ENCODE data around the gene TNFRSF11A.

Gene TNFRSF11A

DNA sequence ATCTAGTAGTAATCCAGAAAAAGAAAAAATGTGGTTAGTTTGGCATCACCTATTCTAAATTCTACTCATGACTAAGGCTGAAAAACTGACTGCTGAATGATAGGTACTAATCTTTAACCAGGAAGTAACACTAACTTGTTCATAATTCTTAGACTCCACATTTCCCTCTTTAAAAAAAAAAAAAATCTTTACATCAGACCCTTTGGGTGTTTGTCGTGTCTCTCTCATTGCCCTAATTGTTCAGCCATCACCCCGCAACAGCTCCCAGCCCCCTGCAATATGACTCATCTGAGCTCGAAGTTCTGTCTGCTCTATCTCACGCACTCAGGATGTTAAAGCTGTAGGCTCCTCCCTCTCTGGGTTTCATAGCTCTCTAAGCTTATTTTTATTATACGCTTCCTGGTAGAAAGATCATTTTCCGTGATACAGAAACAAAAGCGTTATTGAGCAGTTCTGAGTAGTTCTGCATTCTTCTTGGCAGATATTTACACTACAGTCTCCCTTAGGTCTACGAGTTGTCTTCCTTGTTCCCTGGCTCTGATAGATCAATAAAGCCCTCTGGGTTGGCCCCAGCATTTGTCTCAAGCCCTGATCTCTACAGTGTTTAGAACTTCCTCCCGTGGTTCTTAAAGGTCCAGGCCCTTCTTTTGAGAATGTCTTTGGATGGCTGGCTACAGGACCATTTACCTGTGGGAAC, 95.6 kb downstream of the TNFRSF11A start:
- DNase-seq, result no peak

DNA sequence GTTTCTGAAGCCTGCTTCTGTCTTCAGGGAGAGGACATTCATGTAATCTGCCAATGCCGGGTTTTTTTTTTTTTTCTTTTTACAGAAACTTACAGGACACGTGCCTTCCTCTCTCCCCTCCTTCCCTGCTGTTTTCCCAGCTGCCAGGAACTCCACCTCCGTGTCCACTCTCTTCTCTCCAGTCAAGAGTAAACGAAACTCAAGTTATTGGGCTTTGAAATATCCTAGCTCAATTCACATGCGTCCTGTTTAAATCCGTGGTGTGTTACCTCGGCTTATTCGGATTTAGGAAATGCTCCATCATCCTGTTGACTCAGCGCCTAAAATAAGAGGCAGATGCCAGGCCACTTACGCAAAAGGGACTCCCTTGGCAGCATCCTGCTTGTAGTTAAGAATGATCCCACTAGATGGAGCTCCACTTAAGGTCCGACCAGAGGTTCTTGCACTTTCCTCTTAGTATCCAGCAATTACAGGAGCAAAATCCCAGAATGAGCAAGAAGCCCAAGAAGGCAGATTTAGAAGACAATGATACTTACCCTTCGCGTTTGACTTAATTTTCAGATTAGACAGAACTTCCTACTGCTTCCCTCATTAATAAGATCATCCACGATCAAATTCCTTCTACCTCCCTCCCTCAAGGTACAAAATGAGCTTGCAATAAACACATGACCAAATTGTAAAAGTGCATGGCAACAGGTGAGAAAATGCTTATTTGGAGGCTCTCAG, 100.5 kb downstream of the TNFRSF11A start:
- DNase-seq, result peak; percentile 65 to 85

DNA sequence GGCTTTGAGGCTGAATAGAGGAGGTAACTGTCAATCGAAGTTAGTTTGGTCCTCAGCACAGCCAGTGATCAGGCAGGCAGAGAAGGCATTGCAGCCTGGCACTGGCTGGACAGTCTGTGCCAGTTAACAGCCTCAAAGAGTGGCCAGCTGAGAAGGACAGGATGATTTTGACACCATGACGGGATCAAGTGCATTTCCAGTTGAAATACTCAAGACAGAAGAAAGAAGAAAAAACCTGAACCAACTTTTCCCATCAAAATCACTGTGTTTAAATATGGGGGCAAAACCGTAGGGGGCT, 101.0 kb downstream of the TNFRSF11A start:
- DNase-seq, result no peak

DNA sequence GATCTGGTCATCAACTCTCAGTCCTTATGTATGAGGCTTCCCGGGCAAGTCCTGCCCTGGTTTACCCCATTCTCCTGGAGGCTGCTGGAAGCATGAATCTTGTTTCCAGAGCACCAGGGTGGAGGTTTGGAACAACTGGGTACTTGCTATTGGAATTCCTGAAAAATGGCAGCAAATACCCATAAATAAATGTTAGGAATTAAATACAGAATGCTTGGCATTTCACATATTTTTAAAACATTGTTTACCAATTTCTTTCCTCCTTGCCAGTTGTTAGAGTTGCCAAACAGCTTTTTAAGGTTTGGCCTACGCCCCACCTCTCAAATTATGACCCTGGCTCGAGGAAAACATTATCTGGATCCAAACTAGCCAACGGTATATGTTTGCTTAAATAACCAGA, 107.1 kb downstream of the TNFRSF11A start:
- no peak for DNase-seq

DNA sequence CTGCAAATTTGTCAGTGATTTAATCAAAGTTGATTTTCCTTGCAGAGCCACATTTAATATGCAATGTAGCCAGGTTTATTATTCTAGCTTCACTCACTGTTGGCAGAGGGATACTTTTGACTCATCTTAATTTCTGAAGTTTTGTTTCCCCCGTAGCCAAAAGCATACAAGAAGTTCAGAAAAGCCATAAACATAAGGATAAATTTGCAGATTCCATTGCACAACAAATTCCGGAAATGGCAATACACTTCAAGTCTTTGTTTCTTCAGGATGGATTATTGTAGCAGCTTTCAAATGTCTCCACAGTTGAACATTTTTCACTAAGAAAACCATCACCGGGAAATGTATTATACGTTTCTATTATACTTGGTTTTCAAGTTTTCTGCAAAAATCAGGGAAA, 109.7 kb downstream of the TNFRSF11A start:
- no peak for DNase-seq

DNA sequence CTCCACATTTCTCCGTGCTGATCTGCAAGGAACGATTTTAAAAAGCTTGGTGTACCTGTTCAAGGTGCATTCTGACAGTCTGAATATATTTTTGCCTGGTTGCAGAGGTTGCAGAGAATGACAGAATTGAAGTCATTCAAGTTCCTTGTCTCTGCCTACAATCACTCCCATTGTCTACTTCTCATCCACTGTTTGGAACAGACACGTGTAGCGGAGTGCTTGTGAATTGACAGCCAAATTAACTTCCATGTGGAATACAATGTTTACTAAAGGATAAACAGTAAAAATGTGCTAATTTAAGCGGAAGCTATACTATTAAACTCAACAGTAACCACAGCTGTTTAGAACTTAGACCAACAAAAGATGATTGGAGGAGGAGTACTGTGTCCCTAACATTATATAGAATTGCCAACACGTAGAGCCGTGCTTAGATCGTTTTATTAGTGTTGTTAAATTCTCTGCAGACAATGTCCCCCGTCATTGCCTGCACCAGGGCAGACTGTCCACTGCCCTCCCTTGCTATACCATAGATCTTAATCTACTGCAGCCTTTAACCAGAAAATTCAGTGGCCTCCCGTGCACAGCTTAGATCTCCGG, 110.4 kb downstream of the TNFRSF11A start:
- no peak for DNase-seq

DNA sequence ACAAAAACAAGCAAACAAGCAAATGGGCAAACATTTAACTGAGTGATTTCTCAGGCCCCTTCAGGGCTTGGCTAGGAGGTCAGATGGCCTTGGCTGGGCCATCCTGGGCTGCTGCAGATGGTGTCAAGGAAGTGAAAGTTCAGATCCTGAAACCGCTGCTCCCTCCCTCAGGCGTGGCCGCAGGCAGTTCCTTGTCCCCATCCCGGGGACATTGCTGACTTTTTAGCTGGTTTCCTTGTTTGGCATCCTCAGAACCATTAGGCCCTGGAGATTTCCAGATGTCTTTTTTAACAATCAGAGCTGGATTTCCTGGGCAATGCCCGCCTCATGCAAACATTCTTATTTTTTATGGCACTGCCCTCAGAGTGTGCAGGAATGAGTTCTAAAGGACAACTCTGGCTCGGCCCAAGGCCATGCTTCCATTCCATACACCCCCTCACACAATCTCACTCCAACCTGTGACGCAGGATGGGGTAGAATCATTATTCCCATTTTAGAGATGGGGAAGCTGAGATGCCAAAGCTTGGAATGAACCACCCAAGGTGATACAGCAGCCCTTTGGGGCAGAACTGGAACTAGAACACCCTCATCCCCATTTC, 111.6 kb downstream of the TNFRSF11A start:
- DNase-seq, result no peak

DNA sequence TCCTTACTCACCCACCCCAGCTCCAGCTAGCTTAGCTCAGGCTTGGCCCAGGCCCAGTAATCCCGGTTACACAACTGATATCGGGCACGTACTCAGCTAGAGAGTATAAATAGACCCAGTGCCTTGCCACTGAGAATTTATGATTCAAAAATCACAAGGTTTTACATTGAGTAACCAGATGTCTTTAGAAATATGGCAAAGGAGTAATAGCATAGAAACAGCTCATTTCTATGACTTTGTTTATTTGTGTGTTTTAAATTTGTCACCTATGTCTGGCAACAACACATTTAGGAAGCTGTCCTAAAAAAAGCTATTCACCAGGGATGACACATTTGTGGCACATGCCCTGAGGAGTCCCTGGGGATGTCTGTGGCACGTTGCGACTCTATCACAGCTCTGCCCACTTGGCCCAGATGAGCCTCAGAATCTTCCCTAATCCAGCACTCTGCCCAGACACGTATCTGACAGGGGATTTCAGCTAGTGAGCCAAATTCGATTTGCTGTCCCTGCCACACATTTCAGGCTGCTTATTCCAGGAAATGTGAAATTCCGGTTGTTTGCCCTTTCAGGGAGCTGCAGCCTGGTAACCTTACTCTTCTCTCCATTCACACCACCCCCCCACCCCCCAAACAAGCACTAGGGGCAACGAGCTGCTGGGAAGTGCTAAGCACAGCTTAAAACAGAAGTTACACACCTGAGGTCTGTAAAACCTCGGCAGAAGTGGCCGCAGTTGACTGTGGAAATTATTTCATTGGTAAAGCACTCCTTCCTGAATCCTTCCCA, 112.3 kb downstream of the TNFRSF11A start:
- no peak for DNase-seq

DNA sequence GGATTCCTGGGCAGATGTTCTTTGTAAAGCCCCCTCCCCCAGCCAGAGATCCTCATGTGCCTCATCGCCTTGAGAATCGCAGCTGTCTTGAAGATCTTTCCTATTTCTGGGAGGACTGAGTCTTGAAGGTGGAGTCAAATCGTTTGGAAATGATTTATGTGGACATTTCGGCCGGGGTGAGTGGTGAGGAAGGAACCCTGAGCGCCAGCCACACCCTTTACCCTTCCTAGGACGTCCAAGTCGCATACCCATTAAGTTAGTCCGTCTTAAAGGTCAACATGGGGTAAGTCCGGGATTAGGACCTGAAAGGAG, 112.9 kb downstream of the TNFRSF11A start:
- DNase-seq, result no peak

DNA sequence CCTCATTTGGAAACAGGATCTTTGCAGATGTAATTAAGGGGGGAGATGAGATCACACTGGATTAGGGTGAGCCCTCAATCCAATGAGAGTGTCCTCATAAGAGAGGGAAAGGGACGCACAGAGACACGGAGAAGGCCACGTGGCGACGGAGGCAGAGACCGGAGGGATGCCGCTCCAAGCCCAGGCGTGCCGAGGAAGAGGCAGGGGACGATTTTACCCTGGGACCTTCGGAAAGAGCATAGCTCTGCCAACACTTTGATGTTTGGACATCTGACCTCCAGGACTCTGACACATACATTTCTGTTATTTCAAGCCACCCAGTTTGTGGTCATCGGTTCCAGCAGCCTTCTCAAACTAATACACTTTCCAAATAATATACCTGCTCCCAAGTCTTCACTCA, 113.3 kb downstream of the TNFRSF11A start:
- no peak for DNase-seq

DNA sequence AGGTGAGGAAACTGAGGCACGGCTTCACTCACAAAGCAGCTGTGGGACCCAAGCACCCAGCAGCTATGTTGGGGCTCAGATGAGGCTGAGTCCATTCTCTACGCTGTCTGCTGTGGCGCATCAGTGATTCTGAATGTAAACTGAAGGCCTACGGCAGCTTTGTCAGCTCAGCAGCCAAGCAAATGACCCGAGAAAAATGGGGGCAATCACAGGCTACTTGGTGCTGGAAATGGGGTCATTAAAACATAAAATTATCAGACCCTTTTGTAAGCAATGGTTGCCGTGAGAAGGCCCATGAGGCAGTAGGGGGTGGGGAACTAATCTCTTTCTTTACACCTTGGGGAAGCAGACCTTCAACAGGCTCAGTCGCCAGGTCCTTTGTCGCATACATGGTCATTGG, 113.8 kb downstream of the TNFRSF11A start:
- no peak for DNase-seq

Measured in SW 1271 (cell line).